Measurements from ENCODE around the gene LY6G6D.
A peak's percentile ranks its signal among the peaks of the same experiment; 100 is the strongest.

The LY6G6D gene

DNA sequence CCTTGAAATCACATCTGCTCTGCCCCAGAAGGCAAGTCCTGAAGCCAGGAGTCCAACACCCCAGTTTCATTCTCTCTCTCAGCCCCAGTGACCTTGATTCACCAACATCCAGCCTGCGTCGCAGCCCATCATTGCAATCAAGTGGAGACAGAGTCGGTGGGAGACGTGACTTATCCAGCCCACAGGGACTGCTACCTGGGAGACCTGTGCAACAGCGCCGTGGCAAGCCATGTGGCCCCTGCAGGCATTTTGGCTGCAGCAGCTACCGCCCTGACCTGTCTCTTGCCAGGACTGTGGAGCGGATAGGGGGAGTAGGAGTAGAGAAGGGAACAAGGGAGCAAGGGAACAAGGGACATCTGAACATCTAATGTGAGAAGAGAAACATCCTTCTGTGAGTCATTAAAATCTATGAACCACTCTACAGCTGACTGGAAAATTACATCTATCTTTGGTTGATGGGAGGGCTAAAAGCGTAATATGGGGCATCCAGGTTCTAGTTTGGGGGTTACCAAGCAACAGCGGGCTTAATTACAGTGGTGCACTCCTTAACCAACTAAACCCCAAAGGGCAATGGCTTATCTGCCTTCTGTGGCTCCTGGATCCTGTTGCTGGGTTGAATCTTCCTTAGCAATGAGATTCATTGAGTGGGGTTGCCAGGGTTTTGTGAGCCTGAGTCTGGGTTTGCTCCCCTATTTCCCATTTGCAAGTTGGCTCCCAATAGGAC lies 2.5 kb downstream of the LY6G6D start:
- no peak for DNase-seq (ENCODE audit: extremely low spot score, insufficient read length, low read depth)
- no peak for FAIRE-seq

GRCh38 chr6:31718265-31718664 lies 3.1 kb downstream of the LY6G6D start:
- FAIRE-seq, result no peak
- DNase-seq (ENCODE audit: extremely low spot score, insufficient read length, low read depth), result no peak

GRCh38 chr6:31719001-31719400 lies 3.9 kb downstream of the LY6G6D start:
- FAIRE-seq (no peak), DNase-seq (ENCODE audit: extremely low spot score, insufficient read length, low read depth) (no peak)

DNA sequence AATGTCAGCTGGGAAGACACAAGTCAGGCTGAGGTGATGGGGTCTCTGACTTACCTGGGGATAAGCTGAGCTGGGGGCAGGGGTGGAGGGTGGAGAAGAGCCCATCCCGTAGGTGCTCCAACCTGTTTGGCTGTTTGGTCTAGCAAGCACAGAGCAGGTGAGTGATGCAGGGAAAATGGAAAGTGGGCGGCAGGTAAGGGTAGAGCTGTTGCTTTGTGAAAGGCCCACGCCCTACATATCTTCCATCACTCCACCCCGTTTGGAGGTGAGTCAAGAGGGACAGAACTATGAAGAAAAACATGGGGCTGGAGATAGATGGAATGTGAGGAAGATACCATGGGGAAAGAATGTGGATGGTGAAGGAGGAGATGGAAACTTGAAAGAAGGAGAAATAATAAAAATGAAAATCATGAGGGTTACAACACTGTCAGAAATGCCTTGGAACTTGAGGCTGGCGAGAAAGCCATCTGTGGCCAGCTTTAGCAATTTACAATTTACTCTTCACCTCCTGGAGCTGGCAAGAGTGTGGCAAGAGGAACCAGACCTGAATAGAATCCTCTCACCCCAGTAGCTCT lies 5.1 kb downstream of the LY6G6D start:
- FAIRE-seq (no peak), DNase-seq (ENCODE audit: extremely low spot score, insufficient read length, low read depth) (no peak)

GRCh38 chr6:31721351-31722020 lies 6.3 kb downstream of the LY6G6D start, which contains the start of gene LY6G6C:
Gene LY6G6C, minus strand, starts transcription at chr6:31721746. Its CDS starts 67 bp downstream, at chr6:31721679.
- no peak for FAIRE-seq
- DNase-seq (ENCODE audit: extremely low spot score, insufficient read length, low read depth), result no peak

DNA sequence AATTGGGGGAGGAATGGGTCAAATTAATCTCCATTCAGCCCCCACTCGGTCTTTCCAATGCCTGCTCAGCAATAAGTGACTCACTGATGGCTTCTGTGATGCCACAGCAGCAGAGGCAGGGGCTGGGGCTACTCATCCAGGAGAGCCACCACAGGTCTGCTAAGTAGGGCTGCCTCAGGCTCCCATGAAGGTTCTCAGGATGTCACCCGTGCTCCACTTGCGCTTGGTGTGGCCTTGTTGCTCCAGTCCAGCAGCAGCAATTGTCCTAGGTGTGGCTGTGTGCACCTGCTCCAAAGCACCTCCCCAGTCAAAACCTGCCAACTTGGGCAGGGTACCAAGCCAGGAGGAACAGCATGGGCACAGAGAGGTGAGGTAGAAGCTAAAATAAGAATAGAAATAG lies 7.0 kb downstream of the LY6G6D start:
- no peak for FAIRE-seq
- DNase-seq (ENCODE audit: extremely low spot score, insufficient read length, low read depth), result no peak

DNA sequence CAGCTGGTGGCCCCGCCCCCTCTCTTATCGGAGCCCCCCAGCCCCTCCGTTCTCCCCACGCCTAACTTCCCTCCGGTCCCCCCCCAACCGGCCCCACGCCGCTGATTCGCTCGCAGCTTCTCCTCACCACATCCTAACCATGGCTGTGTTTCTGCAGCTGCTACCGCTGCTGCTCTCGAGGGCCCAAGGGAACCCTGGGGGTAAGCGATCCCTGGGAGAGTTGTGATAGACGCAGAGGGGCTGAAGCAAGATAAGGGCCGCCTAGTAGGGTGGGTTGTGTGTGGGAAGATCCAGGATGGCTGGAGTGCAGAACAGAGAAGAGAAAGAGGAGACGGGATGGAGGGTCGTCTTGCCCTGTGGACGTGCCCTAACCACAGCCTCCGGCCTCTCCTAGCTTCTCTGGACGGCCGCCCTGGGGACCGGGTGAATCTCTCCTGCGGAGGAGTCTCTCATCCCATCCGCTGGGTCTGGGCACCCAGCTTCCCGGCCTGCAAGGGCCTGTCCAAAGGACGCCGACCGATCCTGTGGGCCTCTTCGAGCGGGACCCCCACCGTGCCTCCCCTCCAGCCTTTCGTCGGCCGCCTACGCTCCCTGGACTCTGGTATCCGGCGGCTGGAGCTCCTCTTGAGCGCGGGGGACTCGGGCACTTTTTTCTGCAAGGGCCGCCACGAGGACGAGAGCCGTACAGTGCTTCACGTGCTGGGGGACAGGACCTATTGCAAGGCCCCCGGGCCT lies 8.3 kb downstream of the LY6G6D start, which contains the start of gene MPIG6B:
MPIG6B (plus strand) TSS at position 129 of the 735 bp plus-strand sequence; CDS start at position 140, 11 bp downstream.
- no peak for DNase-seq (ENCODE audit: extremely low spot score, insufficient read length, low read depth)
- FAIRE-seq, result no peak

DNA sequence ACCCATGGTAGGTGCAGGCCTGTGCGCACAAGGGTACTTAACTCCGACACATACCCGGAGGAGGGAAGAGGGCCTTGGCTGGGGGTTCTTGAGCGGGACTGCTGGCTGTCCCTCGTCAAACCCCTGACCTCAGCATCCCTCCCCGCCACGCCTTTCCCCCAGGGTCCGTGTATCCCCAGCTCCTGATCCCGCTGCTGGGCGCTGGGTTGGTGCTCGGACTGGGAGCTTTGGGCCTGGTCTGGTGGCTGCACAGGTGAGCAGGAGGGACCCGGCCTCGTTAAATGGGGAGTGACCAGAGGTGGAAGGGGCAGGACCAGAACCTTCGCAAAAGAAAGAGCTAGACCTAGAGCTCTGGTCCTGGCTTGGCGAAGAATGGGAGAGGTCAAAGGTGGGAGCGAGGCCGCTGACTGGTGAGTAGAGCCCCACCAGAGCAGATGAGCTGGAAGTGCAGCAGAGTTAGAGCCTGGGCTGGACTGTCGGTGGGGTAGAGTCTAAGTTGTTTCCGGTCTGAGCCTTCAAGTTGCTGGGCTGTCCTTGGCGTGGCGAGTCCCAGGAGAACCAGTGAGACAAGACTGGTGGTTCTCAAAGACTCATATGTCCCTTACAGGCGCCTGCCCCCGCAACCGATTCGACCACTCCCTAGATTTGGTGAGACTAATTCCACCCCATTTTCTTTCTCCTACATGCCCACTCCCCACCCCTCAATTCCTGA lies 9.0 kb downstream of the LY6G6D start:
- no peak for DNase-seq (ENCODE audit: extremely low spot score, insufficient read length, low read depth)
- no peak for FAIRE-seq

DNA sequence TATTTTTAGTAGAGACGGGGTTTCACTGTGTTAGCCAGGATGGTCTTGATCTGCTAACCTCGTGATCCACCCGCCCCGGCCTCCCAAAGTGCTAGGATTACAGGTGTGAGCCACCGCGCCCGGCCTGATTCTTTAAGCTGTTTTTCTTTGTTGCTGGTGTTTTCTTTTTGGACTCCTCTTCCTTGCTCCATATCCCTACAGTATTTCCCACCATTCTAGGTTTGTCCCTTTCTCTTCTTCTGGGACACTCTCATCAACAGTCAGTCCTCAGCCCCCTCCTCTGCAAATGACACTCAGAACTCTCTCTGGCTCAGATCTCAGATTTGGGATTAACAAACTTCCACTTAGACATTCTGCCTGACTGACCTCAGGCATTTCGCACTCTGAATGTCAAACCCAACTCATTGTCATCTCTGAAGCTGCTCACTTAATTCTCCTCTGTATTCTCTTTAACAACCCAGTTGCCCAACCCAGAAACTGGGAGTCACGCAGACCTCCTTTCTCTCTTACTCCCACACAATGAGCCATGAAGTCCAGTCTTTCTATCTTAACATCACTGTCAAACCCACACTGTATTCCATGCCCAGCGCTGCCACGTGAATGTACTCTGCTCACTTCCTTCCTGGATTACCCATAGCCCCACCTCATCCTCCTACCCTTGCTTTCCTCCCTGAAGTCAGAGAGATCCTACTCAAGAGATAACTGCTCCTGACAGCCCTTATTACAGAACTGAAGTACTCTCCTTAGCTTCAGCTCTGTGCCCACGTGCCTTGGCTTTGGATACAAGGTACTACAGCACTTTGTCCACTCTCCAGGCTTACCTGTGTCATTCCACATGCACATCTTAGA lies 10.6 kb downstream of the LY6G6D start:
- FAIRE-seq (no peak), DNase-seq (ENCODE audit: extremely low spot score, insufficient read length, low read depth) (no peak)

DNA sequence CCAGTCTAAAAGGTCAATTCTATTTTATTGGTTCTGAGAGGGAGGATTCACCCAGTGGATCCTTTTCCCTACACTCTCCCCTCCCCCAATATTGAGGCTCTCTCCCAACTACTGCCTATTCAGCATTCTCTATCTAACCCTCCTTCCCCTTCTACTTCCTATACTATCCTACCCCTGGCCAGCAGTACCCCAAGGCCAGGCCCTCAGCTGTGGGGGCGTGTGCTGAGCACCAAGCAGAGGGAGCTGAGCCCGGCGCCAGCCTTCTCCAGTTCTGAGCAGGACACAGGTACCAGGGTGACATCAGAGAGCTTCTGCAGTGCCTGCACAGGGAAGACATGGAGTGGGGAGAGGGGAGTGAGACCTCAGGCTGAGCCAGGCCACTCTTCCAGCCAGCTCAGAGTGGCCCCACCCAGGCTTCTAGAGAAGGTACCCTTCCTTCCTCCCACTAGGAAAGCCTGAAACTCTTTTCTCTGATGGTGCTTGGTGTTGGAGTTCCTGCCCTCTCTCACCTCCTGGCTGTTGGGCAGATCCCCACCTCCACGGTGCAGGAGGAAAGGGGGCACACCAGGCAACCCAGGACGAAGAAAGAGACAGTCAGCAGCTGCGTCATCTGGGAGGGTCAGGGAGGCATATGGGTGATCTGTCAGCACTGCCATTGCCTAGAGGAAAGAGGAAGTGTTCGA lies 12.0 kb downstream of the LY6G6D start:
- DNase-seq (ENCODE audit: extremely low spot score, insufficient read length, low read depth) (no peak), FAIRE-seq (no peak)

- DNase-seq (ENCODE audit: extremely low spot score, insufficient read length, low read depth), result no peak
Measured at GRCh38 chr6:31727717-31728671, 12.8 kb downstream of the LY6G6D start.

DNA sequence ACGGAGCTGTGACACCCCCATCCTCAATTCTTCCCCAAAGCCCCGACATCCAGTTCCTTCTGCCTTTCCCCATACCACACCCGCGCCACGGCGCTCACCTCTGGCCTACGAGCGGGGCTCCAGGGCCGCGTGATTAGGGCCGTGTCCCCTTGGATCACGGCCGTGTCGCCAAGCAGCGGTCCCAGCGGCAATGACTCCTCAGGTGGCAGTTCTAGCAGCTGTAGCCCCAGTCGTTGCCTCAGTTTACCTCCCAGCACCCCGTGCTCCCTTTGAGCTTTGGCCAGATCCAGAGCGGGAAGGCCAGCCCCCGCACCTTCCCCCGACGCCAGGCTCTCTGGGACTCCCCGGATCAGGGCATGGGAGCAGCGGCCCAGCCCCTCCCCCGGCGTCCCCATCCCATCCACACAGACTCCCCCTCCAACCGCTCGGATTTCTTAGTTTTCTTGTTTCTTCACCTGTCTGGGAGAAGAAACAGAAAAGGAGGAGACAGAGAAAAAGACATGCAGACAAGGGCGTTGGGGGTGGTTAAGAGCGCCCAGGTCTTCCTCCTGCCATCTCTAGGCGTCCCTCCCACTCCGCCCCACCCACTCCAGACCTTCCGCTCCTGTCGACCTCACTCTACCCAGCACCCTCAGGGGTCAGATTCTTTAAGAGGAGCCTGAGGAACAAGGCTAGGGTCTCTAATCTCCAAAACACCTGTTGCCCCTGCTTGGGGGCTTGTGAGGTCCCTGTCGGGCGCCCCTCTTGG lies 13.8 kb downstream of the LY6G6D start, which contains the start of gene DDAH2:
DDAH2 (minus strand) TSS at position 533 of the 748 bp plus-strand sequence; CDS start at position 395, 138 bp downstream.
- no peak for FAIRE-seq
- DNase-seq (ENCODE audit: extremely low spot score, insufficient read length, low read depth), result no peak

More at GRCh38 chr6:31727717-31728671, 12.8 kb downstream of the LY6G6D start:
- peak; percentile 89 for FAIRE-seq

DNA sequence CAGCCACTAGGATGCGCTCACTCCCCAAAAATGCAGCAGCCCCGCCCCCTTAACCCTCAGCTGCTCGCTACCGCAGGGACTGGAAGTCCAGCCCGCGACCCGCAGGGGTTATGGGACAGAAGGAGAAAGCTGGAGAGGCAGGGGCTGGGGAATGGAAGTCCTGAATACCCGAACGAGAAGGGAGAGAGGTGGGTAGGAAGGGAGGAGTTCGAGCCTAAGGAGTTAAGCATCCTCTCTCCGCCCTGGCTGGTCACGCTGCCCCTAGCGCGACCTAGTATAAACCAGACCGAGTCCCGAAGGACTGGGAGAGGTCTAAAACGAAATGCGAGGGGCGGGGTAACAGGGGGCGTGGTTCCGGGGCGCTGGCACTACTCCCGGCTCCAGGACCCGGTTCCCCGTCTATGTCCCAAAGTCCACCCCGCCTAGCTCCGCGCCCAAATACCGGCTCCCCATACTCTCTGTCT lies 14.4 kb downstream of the LY6G6D start:
- DNase-seq (ENCODE audit: extremely low spot score, insufficient read length, low read depth), result no peak
- peak; percentile 73 for FAIRE-seq

- peak; percentile 21 for FAIRE-seq
- DNase-seq (ENCODE audit: extremely low spot score, insufficient read length, low read depth), result no peak
Measured at GRCh38 chr6:31729979-31730630, 15.0 kb downstream of the LY6G6D start.

DNA sequence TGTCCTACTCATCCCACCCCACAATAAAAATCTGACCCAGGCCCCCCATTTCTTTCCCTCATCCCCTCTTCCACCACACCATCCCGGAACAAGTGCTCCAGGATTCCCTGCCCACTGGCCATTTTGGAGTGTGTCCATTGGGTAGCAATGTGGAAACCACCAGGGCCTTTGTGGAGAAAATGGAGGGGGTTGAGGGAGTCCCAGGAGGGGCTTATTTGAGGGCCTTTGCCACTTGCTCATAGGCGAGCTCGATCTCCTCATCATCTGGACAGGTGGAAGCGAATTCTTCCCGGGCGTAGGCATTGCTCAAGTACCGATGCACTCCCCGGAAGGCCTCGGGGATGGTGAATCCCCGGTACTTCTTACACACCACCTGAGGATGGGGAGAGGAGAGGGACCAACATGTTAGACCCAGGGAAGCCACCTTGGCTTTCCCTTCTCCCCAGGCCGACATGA lies 15.5 kb downstream of the LY6G6D start:
- FAIRE-seq (no peak), DNase-seq (ENCODE audit: extremely low spot score, insufficient read length, low read depth) (no peak)

GRCh38 chr6:31732029-31732428 lies 16.9 kb downstream of the LY6G6D start:
- FAIRE-seq, result no peak
- DNase-seq (ENCODE audit: extremely low spot score, insufficient read length, low read depth), result no peak
